NCI-H510A (cell line): ENCODE results near the gene TIMM17A.
"Not testable (repeated sequence)": the region's sequence is repeated elsewhere in the genome, so short reads cannot be mapped to it uniquely, and the experiment has no call there.

Source experiments
- DNase-seq: peaks from one replicate; lab custom pipeline; 2025; lab: John Stamatoyannopoulos, UW

TIMM17A gene

DNA sequence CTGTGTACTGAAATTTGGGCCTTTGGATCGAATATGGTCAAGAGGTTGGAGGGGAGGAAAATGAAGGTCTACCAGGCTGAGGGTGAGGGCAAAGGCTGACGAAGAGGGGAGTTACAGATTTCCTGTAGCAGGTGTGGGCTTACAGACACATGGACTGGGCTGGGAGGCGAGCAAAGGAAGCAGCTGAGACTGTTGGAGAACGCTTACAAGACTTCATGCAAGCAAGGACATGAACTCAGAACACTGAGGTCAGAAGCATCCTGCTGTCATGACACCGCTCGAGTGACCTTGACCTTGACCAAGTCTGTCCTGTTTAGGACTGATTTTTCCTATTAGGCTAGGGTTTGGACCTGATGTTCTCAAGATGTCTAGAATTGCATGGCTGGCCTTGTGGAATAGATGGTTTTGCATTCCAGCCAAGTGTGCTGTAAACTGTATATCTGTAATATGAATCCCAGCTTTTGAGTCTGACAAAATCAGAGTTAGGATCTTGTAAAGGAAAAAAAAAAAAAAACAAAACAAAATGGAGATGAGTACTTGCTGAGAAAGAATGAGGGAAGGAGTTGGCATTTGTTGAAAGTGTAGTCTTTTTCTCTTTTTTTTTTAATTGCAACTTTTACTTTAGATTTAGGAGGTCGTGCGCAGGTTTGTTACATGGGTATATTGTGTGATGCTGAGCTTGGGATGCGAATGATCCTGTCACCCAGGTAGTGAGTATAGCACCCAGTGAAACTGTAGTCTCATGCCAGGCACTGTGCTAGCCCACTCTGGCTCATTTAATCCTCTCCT, 60.9 kb downstream of the TIMM17A start:
- no peak for DNase-seq

- DNase-seq: no peak
These were observed 61.8 kb downstream of the TIMM17A start for GRCh38 chr1:202016811-202017748.

DNA sequence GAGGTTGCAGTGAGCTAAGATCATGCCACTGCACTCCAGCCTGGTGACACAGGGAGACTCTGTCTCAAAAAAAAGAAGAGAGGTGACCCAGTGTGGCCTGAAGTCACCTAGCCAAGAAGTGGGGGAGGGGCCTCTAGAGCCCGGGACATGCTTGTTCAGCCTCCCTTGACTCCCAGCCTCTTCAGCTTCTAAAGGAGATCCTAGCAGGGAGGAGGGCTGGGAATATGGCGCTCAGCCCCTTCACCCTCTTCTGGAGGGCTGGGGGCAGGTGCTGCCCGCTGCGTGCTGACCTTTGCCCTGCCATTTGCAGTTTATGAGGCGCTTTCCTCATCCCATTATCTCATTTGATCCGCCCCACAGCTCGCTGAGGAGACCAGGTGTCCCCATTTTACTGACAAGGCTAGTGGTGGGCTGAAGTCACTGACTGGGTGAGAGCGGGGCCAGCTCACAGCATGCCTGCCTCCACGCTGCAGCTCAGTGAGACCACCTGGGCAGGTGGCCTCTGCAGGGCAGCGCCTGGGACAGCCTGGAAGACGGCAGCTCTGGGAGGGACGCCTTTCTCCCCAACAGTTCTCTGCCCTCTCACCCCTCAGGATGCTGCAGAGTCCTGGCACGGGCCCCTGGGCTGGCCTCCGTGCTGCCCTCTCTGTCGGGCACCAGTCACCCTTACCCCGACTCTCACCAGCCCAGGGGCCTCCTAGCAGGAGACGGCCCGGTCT, 62.6 kb downstream of the TIMM17A start:
- DNase-seq: peak; percentile 71

GRCh38 chr1:202018468-202019234, 63.3 kb downstream of the TIMM17A start:
- DNase-seq: peak; percentile 84

- DNase-seq: not testable (repeated sequence)
These were observed 63.9 kb downstream of the TIMM17A start for GRCh38 chr1:202019235-202019558.
